ENCODE measurements around the gene ATRIP. TPM values are rescaled to one million over a fixed set of nuclear protein-coding genes. Genes with fewer than 3 reads are reported as not detected.

ATRIP gene
- total RNA-seq, 4 donors from 2014 or later, result 4.8 to 8.9 (median 7.1) TPM

GRCh38 chr3:48468329-48468731, 21.8 kb downstream of the ATRIP start:
- Histone ChIP-seq H3K27ac (peak overlapping the region; percentile 91 to 100 (median 99)), H3K4me1 (peaks cover 70 to 90% (median 73%) of the 10 kb centered on the region in 3 donors), H3K9me3 (no peaks in the 10 kb centered on the region), H3K27me3 (no peaks in the 10 kb centered on the region), H3K4me3 (peak overlapping the region in 1 of 4 donors; percentile 75), H3K36me3 (peaks cover 20 to 55% (median 20%) of the 10 kb centered on the region in 3 donors)
- TF ChIP-seq POLR2A (IDR thresholded peaks at IDR 0.05), result no peak
- TF ChIP-seq, protein P1, sequence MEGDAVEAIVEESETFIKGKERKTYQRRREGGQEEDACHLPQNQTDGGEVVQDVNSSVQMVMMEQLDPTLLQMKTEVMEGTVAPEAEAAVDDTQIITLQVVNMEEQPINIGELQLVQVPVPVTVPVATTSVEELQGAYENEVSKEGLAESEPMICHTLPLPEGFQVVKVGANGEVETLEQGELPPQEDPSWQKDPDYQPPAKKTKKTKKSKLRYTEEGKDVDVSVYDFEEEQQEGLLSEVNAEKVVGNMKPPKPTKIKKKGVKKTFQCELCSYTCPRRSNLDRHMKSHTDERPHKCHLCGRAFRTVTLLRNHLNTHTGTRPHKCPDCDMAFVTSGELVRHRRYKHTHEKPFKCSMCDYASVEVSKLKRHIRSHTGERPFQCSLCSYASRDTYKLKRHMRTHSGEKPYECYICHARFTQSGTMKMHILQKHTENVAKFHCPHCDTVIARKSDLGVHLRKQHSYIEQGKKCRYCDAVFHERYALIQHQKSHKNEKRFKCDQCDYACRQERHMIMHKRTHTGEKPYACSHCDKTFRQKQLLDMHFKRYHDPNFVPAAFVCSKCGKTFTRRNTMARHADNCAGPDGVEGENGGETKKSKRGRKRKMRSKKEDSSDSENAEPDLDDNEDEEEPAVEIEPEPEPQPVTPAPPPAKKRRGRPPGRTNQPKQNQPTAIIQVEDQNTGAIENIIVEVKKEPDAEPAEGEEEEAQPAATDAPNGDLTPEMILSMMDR (IDR thresholded peaks at IDR 0.05), result no peak
- intact Hi-C loops (cut with DNase I), result loop anchor here (5.0 kb wide), 1 partner anchor 34 kb away; the partner anchor contains the start of gene SHISA5
- 48 to 50% methylated on average over 1 to 4 of the region's 8 CpGs for WGBS, 2 donors
- DNase-seq, result no peak

DNA sequence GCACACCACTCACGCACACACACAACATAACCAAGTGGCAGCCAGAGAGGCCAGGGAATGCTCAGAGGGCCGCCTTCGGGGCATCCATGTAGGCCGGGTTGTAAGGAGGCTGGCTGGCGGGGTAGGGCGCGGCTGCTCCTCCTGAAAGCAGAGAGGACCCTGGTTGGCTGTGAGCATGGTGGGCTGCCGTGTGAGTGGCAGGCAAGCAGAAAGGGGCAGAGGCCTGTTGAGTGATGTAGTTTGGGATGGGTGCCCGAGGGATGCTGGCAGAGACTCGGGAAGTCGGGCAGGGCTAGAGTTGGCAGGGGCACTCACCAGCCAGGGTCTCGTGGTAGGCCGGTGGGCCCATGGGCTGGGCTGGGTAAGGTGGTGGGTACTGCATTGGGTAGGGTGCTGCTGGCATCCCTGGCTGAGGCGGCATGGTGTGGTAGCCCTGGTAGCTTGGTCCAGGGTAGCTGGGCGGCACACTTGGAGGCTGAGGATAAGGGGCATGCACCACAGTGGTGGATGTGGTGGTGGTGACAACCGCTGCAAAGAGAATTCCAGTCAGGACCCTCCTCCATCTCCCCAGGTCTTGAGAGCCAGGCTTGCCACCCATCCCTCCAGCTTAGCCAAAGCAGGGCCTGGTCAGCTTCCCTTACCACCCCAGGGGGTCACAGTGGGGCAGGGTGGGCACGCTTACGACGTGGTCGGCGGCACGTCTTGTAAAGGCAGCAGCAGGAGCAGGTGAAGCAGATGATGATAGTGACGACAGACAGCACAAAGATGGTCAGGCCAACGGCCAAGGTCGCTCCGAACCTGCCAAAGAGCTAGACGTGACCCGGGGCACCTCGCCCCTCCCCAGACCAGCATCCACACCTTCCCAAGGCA, 22.7 kb downstream of the ATRIP start:
- intact Hi-C loops (cut with DNase I), result loop anchor here (5.0 kb wide), 1 partner anchor 33 kb away; the partner anchor contains the start of gene SHISA5
- no peaks in the 10 kb centered on the region for H3K9me3 ChIP-seq
- DNase-seq, result no peak
- peak overlapping the region; percentile 91 to 100 (median 99) for H3K27ac ChIP-seq
- peaks cover 73 to 99% (median 78%) of the 10 kb centered on the region in 3 donors for H3K4me1 ChIP-seq
- H3K27me3 ChIP-seq, result no peaks in the 10 kb centered on the region
- peaks cover 12 to 45% (median 20%) of the 10 kb centered on the region in 3 donors for H3K36me3 ChIP-seq
- WGBS, 2 donors, result 61 to 80% methylated on average over 3 to 14 of the region's 29 CpGs
- no peak overlapping the region for H3K4me3 ChIP-seq
- TF ChIP-seq, protein P1 (IDR thresholded peaks at IDR 0.05), result no peak
- no peak for TF ChIP-seq POLR2A (IDR thresholded peaks at IDR 0.05)

GRCh38 chr3:48470286-48470685, 23.7 kb downstream of the ATRIP start:
- Histone ChIP-seq H3K4me3 (no peak overlapping the region), H3K27me3 (no peaks in the 10 kb centered on the region), H3K36me3 (peaks cover 8 to 42% (median 20%) of the 10 kb centered on the region in 3 donors), H3K27ac (peak overlapping the region; percentile 27 to 100 (median 95)), H3K9me3 (no peaks in the 10 kb centered on the region), H3K4me1 (peaks cover 65 to 98% (median 75%) of the 10 kb centered on the region in 3 donors)
- intact Hi-C loops (cut with DNase I), result no loop called here
- no CpG with 5 or more reads among the region's 1 CpG for WGBS, 2 donors
- no peak for DNase-seq
- TF ChIP-seq, protein P1 (IDR thresholded peaks at IDR 0.05), result no peak
- no peak for TF ChIP-seq POLR2A (IDR thresholded peaks at IDR 0.05)

DNA sequence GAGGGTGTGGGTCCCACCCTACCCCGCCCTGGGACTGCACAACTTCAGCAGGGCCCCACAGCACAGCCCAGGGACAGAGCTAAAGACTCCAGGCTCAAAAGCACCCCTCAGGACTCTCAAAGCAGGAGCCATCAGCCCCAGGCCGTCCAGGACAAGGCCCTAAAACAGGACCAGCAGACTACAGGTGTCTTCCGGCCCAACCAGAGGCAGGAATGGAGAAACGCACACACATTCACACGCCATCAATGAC, 26.1 kb downstream of the ATRIP start:
- peaks cover 8 to 56% (median 16%) of the 10 kb centered on the region in 3 donors for H3K36me3 ChIP-seq
- H3K9me3 ChIP-seq, result no peaks in the 10 kb centered on the region
- H3K27ac ChIP-seq, result peak overlapping the region; percentile 93 to 99 (median 98)
- H3K4me1 ChIP-seq, result peaks cover 48 to 89% (median 62%) of the 10 kb centered on the region in 3 donors
- DNase-seq, result no peak
- intact Hi-C loops (cut with DNase I), result no loop called here
- H3K27me3 ChIP-seq, result no peaks in the 10 kb centered on the region
- WGBS, 2 donors, result 0% methylated on average over 3 to 5 of the region's 5 CpGs
- TF ChIP-seq POLR2A (IDR thresholded peaks at IDR 0.05), result no peak
- TF ChIP-seq, protein P1 (IDR thresholded peaks at IDR 0.05), result no peak
- H3K4me3 ChIP-seq, result peak overlapping the region; percentile 49 to 79 (median 68)

DNA sequence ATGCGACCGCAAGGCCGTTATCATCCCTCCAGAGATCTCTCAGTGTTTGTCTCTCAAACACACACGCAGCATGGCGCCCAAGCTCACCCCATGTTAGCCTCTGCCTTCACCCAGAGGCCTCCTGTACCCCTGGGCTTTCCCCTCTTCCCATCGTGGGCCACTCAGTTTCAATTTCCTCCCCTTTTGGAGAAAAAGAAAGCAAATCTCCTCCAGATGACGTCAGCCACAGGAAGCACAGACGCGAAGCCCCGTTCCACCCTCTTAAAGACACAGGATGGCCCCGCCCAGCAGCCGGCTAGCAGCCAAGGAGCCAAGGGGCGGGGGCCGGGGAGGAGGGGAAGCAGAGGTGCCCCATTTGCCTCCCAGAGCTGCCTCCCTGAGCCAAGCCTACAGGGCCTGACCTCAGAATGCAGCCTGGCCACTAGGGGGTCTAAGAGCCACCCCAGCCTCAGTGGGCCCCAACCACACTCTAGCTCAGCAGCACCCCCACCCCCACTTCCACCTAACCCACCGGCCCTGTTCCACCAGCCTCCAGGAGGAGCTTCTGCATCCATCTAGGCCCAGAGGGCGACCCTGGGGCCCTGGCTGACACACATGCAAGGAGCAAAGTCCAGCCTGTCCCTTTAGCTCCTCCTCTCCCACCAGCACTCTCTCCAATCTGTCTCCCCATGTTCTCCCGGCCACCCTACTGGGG, 26.5 kb downstream of the ATRIP start:
- Histone ChIP-seq H3K4me3 (peak overlapping the region; percentile 49 to 79 (median 68)), H3K36me3 (peaks cover 12 to 56% (median 13%) of the 10 kb centered on the region in 3 donors), H3K9me3 (no peaks in the 10 kb centered on the region), H3K27ac (peak overlapping the region; percentile 93 to 99 (median 98)), H3K27me3 (no peaks in the 10 kb centered on the region), H3K4me1 (peaks cover 44 to 89% (median 57%) of the 10 kb centered on the region in 3 donors)
- intact Hi-C loops (cut with DNase I), result no loop called here
- TF ChIP-seq, protein P1 (IDR thresholded peaks at IDR 0.05), result peak in 4 of 6 experiments; percentile 15 to 47 (median 24)
- peak in 3 of 4 donors; percentile 49 to 81 (median 59) for TF ChIP-seq POLR2A (IDR thresholded peaks at IDR 0.05)
- peak; percentile 81 for DNase-seq
- WGBS, 2 donors, result 3 to 5% methylated on average over 9 of the region's 17 CpGs
